Mesendoderm (in vitro differentiated cells): Measurements from ENCODE around the gene RDH11.

Source experiments
- DNase-seq: peaks from one replicate; pipeline ENCODE4 v3.0.0; 2013
- H2AK5ac ChIP-seq: 2 replicates; pipeline ENCODE4 v1.6.1; 2013; ENCODE audit warnings: low read length, inconsistent platforms
- H2BK120ac ChIP-seq: 2 replicates; pipeline ENCODE4 v1.6.1; 2013; ENCODE audit warnings: low read depth, mild to moderate bottlenecking, low read length, moderate library complexity, mixed read lengths
- H2BK15ac ChIP-seq: replicated peaks from 2 replicates; pipeline ENCODE4 v1.6.1; 2013; ENCODE audit warnings: low read depth, mild to moderate bottlenecking, moderate library complexity
- H2BK5ac ChIP-seq: 2 replicates; pipeline ENCODE4 v1.6.1; 2013; ENCODE audit warnings: low read length, inconsistent platforms
- H3K18ac ChIP-seq: 2 replicates; pipeline ENCODE4 v1.6.1; 2013; ENCODE audit warnings: mild to moderate bottlenecking, low read length, mixed read lengths
- H3K23ac ChIP-seq: one replicate; pipeline ENCODE4 v1.6.1; 2013; ENCODE audit warnings: low read length
- H3K27ac ChIP-seq: 2 replicates; pipeline ENCODE4 v1.5.1; 2013; ENCODE audit warnings: low read depth, mild to moderate bottlenecking, inconsistent platforms, low read length, moderate library complexity
- H3K27me3 ChIP-seq: 2 replicates; pipeline ENCODE4 v1.6.1; 2013; ENCODE audit warnings: low read length, control low read depth, mild to moderate bottlenecking, inconsistent platforms; ENCODE audit not compliant: insufficient read depth, poor library complexity
- H3K36me3 ChIP-seq: 2 replicates; pipeline ENCODE4 v1.6.1; 2013; ENCODE audit warnings: low read length, inconsistent platforms; ENCODE audit not compliant: control insufficient read depth, insufficient read depth
- H3K4ac ChIP-seq: one replicate; pipeline ENCODE4 v1.6.1; 2013; ENCODE audit warnings: low read depth, mild to moderate bottlenecking, low read length, moderate library complexity
- H3K4me1 ChIP-seq: 2 replicates; pipeline ENCODE4 v1.6.1; 2013; ENCODE audit warnings: low read depth, low read length, inconsistent platforms; ENCODE audit not compliant: control insufficient read depth
- H3K4me2 ChIP-seq: 2 replicates; pipeline ENCODE4 v1.6.1; 2013; ENCODE audit warnings: low read length
- H3K4me3 ChIP-seq: 2 replicates; pipeline ENCODE4 v1.5.1; 2013; ENCODE audit warnings: mild to moderate bottlenecking, low read length
- H3K56ac ChIP-seq: one replicate; pipeline ENCODE4 v1.6.1; 2013; ENCODE audit warnings: low read length
- H3K79me1 ChIP-seq: 2 replicates; pipeline ENCODE4 v1.6.1; 2013; ENCODE audit warnings: low read length, inconsistent platforms
- H3K79me2 ChIP-seq: 2 replicates; pipeline ENCODE4 v1.6.1; 2013; ENCODE audit warnings: mild to moderate bottlenecking, low read length; ENCODE audit not compliant: control insufficient read depth, insufficient read depth
- H3K9ac ChIP-seq: 2 replicates; pipeline ENCODE4 v1.6.1; 2013; ENCODE audit warnings: low read length, inconsistent platforms
- H4K5ac ChIP-seq: one replicate; pipeline ENCODE4 v1.6.1; 2013; ENCODE audit warnings: low read length
- H4K8ac ChIP-seq: one replicate; pipeline ENCODE4 v1.6.1; 2013; ENCODE audit warnings: low read depth, mild to moderate bottlenecking, control low read depth, low read length, moderate library complexity
- WGBS: extraction: QIAGEN DNeasy Blood & Tissue Kit; methylation state at CpG from one replicate; pipeline ENCODE4 v1.1.7; 2013; ENCODE audit warnings: low lambda C conversion rate, missing lambda C conversion rate; ENCODE audit not compliant: insufficient coverage; ENCODE audit errors: extremely low coverage; 5-methylcytosine and 5-hydroxymethylcytosine counted together

The RDH11 gene

DNA sequence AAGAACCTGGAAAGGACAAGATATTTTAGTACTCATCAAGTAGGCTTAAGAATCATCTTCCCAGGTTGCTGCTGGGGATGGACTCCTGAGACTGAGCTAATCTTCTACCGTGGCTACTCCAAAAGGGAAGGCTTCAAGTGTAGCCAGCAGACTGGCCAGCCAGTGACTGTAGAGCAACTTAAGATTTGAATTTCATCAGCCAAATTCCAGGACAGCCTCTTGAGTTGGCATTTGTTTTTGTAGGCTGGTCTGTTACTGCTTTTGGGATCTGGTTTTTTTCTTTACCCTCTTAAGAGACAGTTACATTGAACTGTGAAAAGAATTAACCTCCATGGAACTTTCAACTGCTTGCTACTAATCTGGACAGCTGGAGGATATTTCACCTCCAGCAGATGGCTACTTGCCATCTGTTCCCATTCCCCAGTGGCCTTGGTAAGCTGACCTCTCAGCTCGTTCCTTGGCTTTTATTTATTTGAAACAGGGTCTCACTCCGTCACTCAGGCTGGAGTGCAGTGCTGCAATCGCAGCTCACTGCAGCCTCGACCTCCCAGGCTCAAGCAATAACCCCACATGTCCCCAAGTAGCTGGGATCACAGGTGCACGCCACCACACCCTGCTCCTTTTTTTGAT, 41.8 kb downstream of the RDH11 start:
- Histone ChIP-seq H3K18ac (no peak overlapping the region), H3K27ac (peak overlapping the region; percentile 54), H3K4me3 (no peak overlapping the region), H2BK120ac (no peak overlapping the region), H2BK15ac (no peak overlapping the region), H2BK5ac (no peak overlapping the region), H3K27me3 (no peaks in the 10 kb centered on the region), H2AK5ac (no peak overlapping the region), H3K36me3 (peaks cover 9% of the 10 kb centered on the region), H3K79me2 (no peaks in the 10 kb centered on the region), H3K4me2 (no peak overlapping the region), H3K56ac (no peak overlapping the region), H3K4me1 (no peaks in the 10 kb centered on the region), H3K23ac (no peak overlapping the region), H3K79me1 (no peaks in the 10 kb centered on the region), H3K9ac (no peak overlapping the region), H4K5ac (no peak overlapping the region), H3K4ac (no peak overlapping the region), H4K8ac (no peak overlapping the region)
- peak; percentile 78 for DNase-seq
- no CpG with 5 or more reads among the region's 6 CpGs for WGBS

DNA sequence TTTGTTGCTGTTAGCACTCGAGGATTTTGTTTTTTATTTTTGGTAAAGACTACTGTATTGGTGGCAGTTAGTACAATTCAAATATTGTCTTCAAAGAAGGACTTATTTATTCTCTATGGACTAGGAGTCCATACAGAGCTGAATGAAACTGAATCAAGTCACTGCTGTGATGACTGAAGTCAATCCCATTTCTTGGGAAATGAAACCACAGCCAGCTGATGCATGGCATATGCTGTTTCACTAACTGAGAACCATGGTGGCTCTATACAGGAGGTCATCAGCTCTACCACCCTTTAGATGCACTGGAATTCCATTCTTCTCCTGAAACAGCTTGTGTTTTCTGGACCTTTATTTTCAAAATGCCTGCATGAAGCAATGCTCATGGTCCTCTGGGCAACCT, 43.4 kb downstream of the RDH11 start:
- H3K4me3 ChIP-seq = no peak overlapping the region
- no peak overlapping the region for H4K8ac ChIP-seq
- no peaks in the 10 kb centered on the region for H3K4me1 ChIP-seq
- no peak overlapping the region for H3K23ac ChIP-seq
- no peak overlapping the region for H3K9ac ChIP-seq
- no peak for DNase-seq
- no peak overlapping the region for H3K18ac ChIP-seq
- H2BK120ac ChIP-seq = no peak overlapping the region
- no peak overlapping the region for H3K4ac ChIP-seq
- no peak overlapping the region for H3K27ac ChIP-seq
- H4K5ac ChIP-seq = no peak overlapping the region
- no peak overlapping the region for H3K4me2 ChIP-seq
- H2AK5ac ChIP-seq = no peak overlapping the region
- no peak overlapping the region for H2BK5ac ChIP-seq
- H3K56ac ChIP-seq = no peak overlapping the region
- H2BK15ac ChIP-seq = no peak overlapping the region
- WGBS = no CpG with 5 or more reads among the region's 1 CpG
- H3K79me1 ChIP-seq = no peaks in the 10 kb centered on the region
- no peaks in the 10 kb centered on the region for H3K79me2 ChIP-seq
- peaks cover 9% of the 10 kb centered on the region for H3K36me3 ChIP-seq
- H3K27me3 ChIP-seq = no peaks in the 10 kb centered on the region

DNA sequence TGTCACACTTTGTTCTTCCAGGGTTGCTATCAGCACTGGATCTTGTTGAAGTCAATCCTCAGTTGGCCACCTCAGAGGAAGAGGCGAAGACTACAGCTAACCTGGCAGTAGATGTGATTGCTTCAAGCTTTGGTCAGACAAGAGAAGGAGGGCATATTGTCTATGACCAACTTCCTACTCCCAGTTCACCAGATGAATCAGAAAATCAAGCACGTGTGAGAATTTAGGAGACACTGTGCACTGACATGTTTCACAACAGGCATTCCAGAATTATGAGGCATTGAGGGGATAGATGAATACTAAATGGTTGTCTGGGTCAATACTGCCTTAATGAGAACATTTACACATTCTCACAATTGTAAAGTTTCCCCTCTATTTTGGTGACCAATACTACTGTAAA, 44.9 kb downstream of the RDH11 start:
- H3K27ac ChIP-seq = no peak overlapping the region
- no CpG with 5 or more reads among the region's 2 CpGs for WGBS
- no peak overlapping the region for H4K5ac ChIP-seq
- H3K79me2 ChIP-seq = no peaks in the 10 kb centered on the region
- H3K79me1 ChIP-seq = no peaks in the 10 kb centered on the region
- no peaks in the 10 kb centered on the region for H3K27me3 ChIP-seq
- no peak for DNase-seq
- no peak overlapping the region for H3K4me2 ChIP-seq
- H3K23ac ChIP-seq = no peak overlapping the region
- H2AK5ac ChIP-seq = no peak overlapping the region
- H3K36me3 ChIP-seq = peaks cover 10% of the 10 kb centered on the region
- H2BK5ac ChIP-seq = no peak overlapping the region
- no peak overlapping the region for H3K4ac ChIP-seq
- H3K18ac ChIP-seq = no peak overlapping the region
- H3K9ac ChIP-seq = no peak overlapping the region
- no peak overlapping the region for H3K56ac ChIP-seq
- no peak overlapping the region for H3K4me3 ChIP-seq
- no peak overlapping the region for H2BK120ac ChIP-seq
- no peak overlapping the region for H4K8ac ChIP-seq
- no peaks in the 10 kb centered on the region for H3K4me1 ChIP-seq
- H2BK15ac ChIP-seq = no peak overlapping the region

DNA sequence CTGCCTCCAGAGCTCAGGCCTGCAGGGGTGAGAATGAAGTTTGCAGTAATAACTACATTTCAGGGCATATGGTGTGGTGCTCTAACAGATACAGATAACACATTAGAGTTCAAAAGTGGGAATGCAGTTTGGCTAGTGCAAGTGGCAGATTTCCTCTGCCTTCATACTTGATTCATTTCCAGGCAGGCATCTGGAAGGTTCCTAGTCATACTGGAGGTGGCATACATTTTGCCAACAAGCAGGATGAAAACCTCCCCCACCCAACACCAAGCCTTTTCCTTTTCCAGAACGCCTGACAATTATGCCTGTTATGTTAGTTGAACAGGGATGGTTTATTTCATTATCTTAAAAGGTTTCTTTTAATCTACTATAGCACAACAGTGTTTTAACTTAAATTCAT, 45.4 kb downstream of the RDH11 start:
- no peak for DNase-seq
- Histone ChIP-seq H3K4me3 (no peak overlapping the region), H2BK5ac (no peak overlapping the region), H3K9ac (no peak overlapping the region), H3K36me3 (peaks cover 10% of the 10 kb centered on the region), H3K23ac (no peak overlapping the region), H4K5ac (no peak overlapping the region), H3K79me1 (no peaks in the 10 kb centered on the region), H3K27ac (no peak overlapping the region), H3K4ac (no peak overlapping the region), H3K79me2 (no peaks in the 10 kb centered on the region), H3K4me1 (no peaks in the 10 kb centered on the region), H3K27me3 (no peaks in the 10 kb centered on the region), H2BK15ac (no peak overlapping the region), H2BK120ac (no peak overlapping the region), H2AK5ac (no peak overlapping the region), H3K18ac (no peak overlapping the region), H3K4me2 (no peak overlapping the region), H3K56ac (no peak overlapping the region), H4K8ac (no peak overlapping the region)
- no CpG with 5 or more reads among the region's 1 CpG for WGBS

DNA sequence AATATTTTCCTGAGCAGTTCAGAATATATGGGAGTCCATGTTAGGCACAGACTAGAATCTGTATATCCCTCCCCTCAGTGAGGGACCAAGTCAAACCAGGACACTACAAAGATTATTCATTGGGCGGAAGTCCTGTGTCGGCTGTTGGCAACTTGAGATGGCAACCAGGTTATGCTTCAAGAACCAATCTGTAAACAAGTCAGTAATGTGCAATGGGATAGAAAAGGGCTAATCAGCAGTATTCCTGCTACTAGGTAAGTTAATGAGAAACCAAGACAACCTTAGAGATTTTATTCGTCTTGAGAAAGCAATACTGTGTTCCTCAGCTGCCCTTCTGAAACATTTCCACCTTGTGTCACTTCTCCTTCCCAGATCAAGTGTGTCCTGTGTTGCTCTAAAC, 49.4 kb downstream of the RDH11 start:
- Histone ChIP-seq H3K9ac (no peak overlapping the region), H2BK5ac (no peak overlapping the region), H2BK15ac (no peak overlapping the region), H3K4me3 (no peak overlapping the region), H4K5ac (no peak overlapping the region), H3K27ac (no peak overlapping the region), H3K4me2 (no peak overlapping the region), H3K4ac (no peak overlapping the region), H3K79me2 (no peaks in the 10 kb centered on the region), H3K4me1 (no peaks in the 10 kb centered on the region), H3K56ac (no peak overlapping the region), H3K23ac (no peak overlapping the region), H2AK5ac (no peak overlapping the region), H3K27me3 (no peaks in the 10 kb centered on the region), H3K36me3 (peaks cover 8% of the 10 kb centered on the region), H2BK120ac (no peak overlapping the region), H3K79me1 (no peaks in the 10 kb centered on the region), H4K8ac (no peak overlapping the region), H3K18ac (no peak overlapping the region)
- no peak for DNase-seq
- no CpG with 5 or more reads among the region's 3 CpGs for WGBS

DNA sequence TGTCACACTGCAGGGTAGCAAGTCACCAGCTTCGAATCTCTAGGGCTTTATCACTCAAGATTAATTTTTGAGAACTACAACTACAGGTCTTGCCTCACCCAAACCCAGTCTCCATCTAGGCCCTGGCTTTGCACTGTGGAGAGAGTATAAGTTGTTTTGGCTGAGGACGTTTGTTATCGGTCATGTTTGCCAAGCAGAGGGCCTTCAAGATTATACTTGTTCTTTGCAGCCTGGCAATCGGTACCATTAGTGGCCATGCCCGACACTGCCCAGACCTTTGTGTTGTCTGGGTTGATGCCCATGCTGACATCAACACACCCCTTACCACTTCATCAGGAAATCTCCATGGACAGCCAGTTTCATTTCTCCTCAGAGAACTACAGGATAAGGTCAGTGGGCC, 50.1 kb downstream of the RDH11 start:
- Histone ChIP-seq H3K27ac (no peak overlapping the region), H3K56ac (no peak overlapping the region), H3K23ac (no peak overlapping the region), H3K18ac (no peak overlapping the region), H3K4ac (no peak overlapping the region), H4K5ac (no peak overlapping the region), H3K4me3 (no peak overlapping the region), H2BK120ac (no peak overlapping the region), H3K9ac (no peak overlapping the region), H4K8ac (no peak overlapping the region), H3K27me3 (no peaks in the 10 kb centered on the region), H3K79me1 (no peaks in the 10 kb centered on the region), H3K36me3 (peaks cover 4% of the 10 kb centered on the region), H2AK5ac (no peak overlapping the region), H3K4me2 (no peak overlapping the region), H2BK15ac (no peak overlapping the region), H3K79me2 (no peaks in the 10 kb centered on the region), H2BK5ac (no peak overlapping the region), H3K4me1 (no peaks in the 10 kb centered on the region)
- DNase-seq = no peak
- no CpG with 5 or more reads among the region's 5 CpGs for WGBS
